SK-N-SH treated with all-trans-retinoic acid at 6 μM for 48 hours (cell line): Measurements from ENCODE around the gene GNAI1.

ENCODE experiments used
- ATAC-seq: fragments of 200-7000 bp; cut with Tn5 transposase; 3 replicates; pipeline ENCODE4 v1.9.1; 2020; ENCODE audit warnings: mild to moderate bottlenecking, moderate library complexity
- ARNTL ChIP-seq: fragments of 450-650 bp; formaldehyde crosslinking; IDR thresholded peaks from 2 replicates; pipeline ENCODE4 v1.5.0; 2020; ENCODE audit warnings: low read depth, mild to moderate bottlenecking, moderate library complexity, borderline replicate concordance
- BACH2 ChIP-seq: fragments of 250-450 bp; sonication (Bioruptor Pico); IDR thresholded peaks from 2 replicates; pipeline ENCODE4 v1.9.0; 2021; ENCODE audit warnings: mild to moderate bottlenecking, borderline replicate concordance
- CSDC2 ChIP-seq: fragments of 250-450 bp; sonication (Bioruptor Pico); IDR thresholded peaks from 2 replicates; pipeline ENCODE4 v1.5.0; 2020; ENCODE audit warnings: mild to moderate bottlenecking, moderate library complexity
- CSRNP3 ChIP-seq: fragments of 250-450 bp; sonication (Bioruptor Pico); IDR thresholded peaks from 2 replicates; pipeline ENCODE4 v1.5.1; 2021; ENCODE audit warnings: mild to moderate bottlenecking, moderate library complexity
- ESRRG ChIP-seq: fragments of 250-450 bp; sonication (Bioruptor Pico); IDR thresholded peaks from 2 replicates; pipeline ENCODE4 v1.6.1; 2021; ENCODE audit warnings: mild to moderate bottlenecking
- GLIS3 ChIP-seq: fragments of 250-450 bp; sonication (Bioruptor Pico); IDR thresholded peaks from 2 replicates; pipeline ENCODE4 v1.5.0; 2020; ENCODE audit warnings: mild to moderate bottlenecking, moderate library complexity
- ISL1 ChIP-seq: fragments of 250-450 bp; sonication (Bioruptor Pico); IDR thresholded peaks from 2 replicates; pipeline ENCODE4 v2.1.2; 2022; ENCODE audit warnings: mild to moderate bottlenecking, moderate library complexity
- OSR1 ChIP-seq: fragments of 250-450 bp; sonication (Bioruptor Pico); IDR thresholded peaks from 2 replicates; pipeline ENCODE4 v1.8.0; 2022; ENCODE audit warnings: moderate library complexity, mild to moderate bottlenecking, inconsistent platforms
- POU6F1 ChIP-seq: fragments of 250-450 bp; sonication (Bioruptor Pico); IDR thresholded peaks from 2 replicates; pipeline ENCODE4 v1.8.0; 2021; ENCODE audit warnings: low read depth, mild to moderate bottlenecking, moderate library complexity, borderline replicate concordance
- PPARA ChIP-seq: fragments of 250-450 bp; sonication (Bioruptor Pico); IDR thresholded peaks from 2 replicates; pipeline ENCODE4 v1.5.0; 2020; ENCODE audit warnings: mild to moderate bottlenecking, borderline replicate concordance
- RARB ChIP-seq: fragments of 250-450 bp; sonication (Bioruptor Pico); IDR thresholded peaks from 2 replicates; pipeline ENCODE4 v1.8.0; 2021; ENCODE audit warnings: mild to moderate bottlenecking, moderate library complexity
- SNAI2 ChIP-seq: fragments of 250-450 bp; sonication (Bioruptor Pico); IDR thresholded peaks from 2 replicates; pipeline ENCODE4 v1.5.0; 2020; ENCODE audit warnings: mild to moderate bottlenecking, moderate library complexity
- TCF4 ChIP-seq: fragments of 250-450 bp; sonication (Bioruptor Pico); IDR thresholded peaks from 2 replicates; pipeline ENCODE4 v1.8.0; 2021; ENCODE audit warnings: mild to moderate bottlenecking, moderate library complexity, borderline replicate concordance
- TOX ChIP-seq: fragments of 250-450 bp; sonication (Bioruptor Pico); IDR thresholded peaks from 2 replicates; pipeline ENCODE4 v1.8.0; 2021; ENCODE audit warnings: mild to moderate bottlenecking, moderate library complexity, borderline replicate concordance
- ZC3H10 ChIP-seq: fragments of 250-450 bp; sonication (Bioruptor Pico); IDR thresholded peaks from 2 replicates; pipeline ENCODE4 v1.5.1; 2021; ENCODE audit warnings: mild to moderate bottlenecking, moderate library complexity
- ZFP3 ChIP-seq: fragments of 250-450 bp; sonication (Bioruptor Pico); IDR thresholded peaks from 2 replicates; pipeline ENCODE4 v1.5.0; 2020; ENCODE audit warnings: mild to moderate bottlenecking, moderate library complexity
- ZFP30 ChIP-seq: fragments of 450-650 bp; formaldehyde crosslinking; IDR thresholded peaks from 2 replicates; pipeline ENCODE4 v1.5.0; 2022; ENCODE audit warnings: mild to moderate bottlenecking, moderate library complexity
- ZNF565 ChIP-seq: fragments of 450-650 bp; formaldehyde crosslinking; conservative IDR thresholded peaks from 2 replicates; pipeline ENCODE4 v1.5.0; 2020; ENCODE audit warnings: low read depth, mild to moderate bottlenecking, moderate library complexity
- ZNF8 ChIP-seq: fragments of 450-650 bp; formaldehyde crosslinking; IDR thresholded peaks from 2 replicates; pipeline ENCODE4 v1.5.0; 2020; ENCODE audit warnings: mild to moderate bottlenecking, moderate library complexity
- TF ChIP-seq, protein P1 (sequence below): fragments of 250-450 bp; sonication (Bioruptor Pico); IDR thresholded peaks from 2 replicates; pipeline ENCODE4 v1.5.1; 2020; ENCODE audit warnings: low read depth, mild to moderate bottlenecking, moderate library complexity
- TF ChIP-seq, protein P2 (sequence below): fragments of 250-450 bp; sonication (Bioruptor Pico); IDR thresholded peaks from 2 replicates; pipeline ENCODE4 v1.8.0; 2020; ENCODE audit warnings: mild to moderate bottlenecking, moderate library complexity, borderline replicate concordance

The GNAI1 gene

DNA sequence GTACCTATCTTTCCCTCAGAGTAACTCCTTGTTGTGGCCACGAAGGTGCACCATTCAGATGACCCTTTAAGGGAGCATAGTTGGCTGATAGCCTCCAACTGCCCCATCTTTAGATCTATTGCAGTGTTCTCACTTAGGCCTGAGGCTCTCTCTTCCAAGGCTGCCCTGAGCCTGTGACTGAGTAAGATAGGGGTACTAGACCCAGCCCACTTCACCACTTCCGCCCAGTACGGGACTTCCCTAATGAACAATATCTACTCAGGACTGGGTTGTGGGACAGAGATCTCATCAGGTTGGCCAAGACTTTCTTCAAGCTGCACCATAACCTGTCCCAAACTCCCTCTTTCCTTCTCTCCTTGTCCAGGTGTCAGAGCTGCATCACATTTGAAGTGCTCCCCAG is 5.7 kb upstream of the GNAI1 start (continued):
- TF ChIP-seq, protein P1, sequence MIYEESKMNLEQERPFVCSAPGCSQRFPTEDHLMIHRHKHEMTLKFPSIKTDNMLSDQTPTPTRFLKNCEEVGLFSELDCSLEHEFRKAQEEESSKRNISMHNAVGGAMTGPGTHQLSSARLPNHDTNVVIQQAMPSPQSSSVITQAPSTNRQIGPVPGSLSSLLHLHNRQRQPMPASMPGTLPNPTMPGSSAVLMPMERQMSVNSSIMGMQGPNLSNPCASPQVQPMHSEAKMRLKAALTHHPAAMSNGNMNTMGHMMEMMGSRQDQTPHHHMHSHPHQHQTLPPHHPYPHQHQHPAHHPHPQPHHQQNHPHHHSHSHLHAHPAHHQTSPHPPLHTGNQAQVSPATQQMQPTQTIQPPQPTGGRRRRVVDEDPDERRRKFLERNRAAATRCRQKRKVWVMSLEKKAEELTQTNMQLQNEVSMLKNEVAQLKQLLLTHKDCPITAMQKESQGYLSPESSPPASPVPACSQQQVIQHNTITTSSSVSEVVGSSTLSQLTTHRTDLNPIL (CRISPR knock-in tag): no peak
- TF ChIP-seq ZNF8 (CRISPR knock-in tag) (no peak), ZC3H10 (no peak), GLIS3 (CRISPR knock-in tag) (no peak), ZFP3 (CRISPR knock-in tag) (no peak), OSR1 (CRISPR knock-in tag) (no peak)
- TF ChIP-seq, all 23 proteins: peak for 0

- ATAC-seq: no peak
- TF ChIP-seq PPARA (CRISPR knock-in tag) (no peak), SNAI2 (CRISPR knock-in tag) (no peak), ZFP30 (no peak), TOX (CRISPR knock-in tag) (no peak), GLIS3 (CRISPR knock-in tag) (no peak), CSRNP3 (CRISPR knock-in tag) (no peak), ESRRG (CRISPR knock-in tag) (no peak), ARNTL (CRISPR knock-in tag) (no peak), ZFP3 (CRISPR knock-in tag) (no peak), ZC3H10 (no peak), ISL1 (no peak), ZNF565 (CRISPR knock-in tag) (no peak), RARB (CRISPR knock-in tag) (no peak), CSDC2 (CRISPR knock-in tag) (no peak), POU6F1 (CRISPR knock-in tag) (no peak)
- TF ChIP-seq, protein P2, sequence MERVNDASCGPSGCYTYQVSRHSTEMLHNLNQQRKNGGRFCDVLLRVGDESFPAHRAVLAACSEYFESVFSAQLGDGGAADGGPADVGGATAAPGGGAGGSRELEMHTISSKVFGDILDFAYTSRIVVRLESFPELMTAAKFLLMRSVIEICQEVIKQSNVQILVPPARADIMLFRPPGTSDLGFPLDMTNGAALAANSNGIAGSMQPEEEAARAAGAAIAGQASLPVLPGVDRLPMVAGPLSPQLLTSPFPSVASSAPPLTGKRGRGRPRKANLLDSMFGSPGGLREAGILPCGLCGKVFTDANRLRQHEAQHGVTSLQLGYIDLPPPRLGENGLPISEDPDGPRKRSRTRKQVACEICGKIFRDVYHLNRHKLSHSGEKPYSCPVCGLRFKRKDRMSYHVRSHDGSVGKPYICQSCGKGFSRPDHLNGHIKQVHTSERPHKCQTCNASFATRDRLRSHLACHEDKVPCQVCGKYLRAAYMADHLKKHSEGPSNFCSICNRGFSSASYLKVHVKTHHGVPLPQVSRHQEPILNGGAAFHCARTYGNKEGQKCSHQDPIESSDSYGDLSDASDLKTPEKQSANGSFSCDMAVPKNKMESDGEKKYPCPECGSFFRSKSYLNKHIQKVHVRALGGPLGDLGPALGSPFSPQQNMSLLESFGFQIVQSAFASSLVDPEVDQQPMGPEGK (CRISPR knock-in tag): no peak
- TF ChIP-seq, protein P1 (CRISPR knock-in tag): no peak
Observed at GRCh38 chr7:80129785-80130184, 4.8 kb upstream of the GNAI1 start.

DNA sequence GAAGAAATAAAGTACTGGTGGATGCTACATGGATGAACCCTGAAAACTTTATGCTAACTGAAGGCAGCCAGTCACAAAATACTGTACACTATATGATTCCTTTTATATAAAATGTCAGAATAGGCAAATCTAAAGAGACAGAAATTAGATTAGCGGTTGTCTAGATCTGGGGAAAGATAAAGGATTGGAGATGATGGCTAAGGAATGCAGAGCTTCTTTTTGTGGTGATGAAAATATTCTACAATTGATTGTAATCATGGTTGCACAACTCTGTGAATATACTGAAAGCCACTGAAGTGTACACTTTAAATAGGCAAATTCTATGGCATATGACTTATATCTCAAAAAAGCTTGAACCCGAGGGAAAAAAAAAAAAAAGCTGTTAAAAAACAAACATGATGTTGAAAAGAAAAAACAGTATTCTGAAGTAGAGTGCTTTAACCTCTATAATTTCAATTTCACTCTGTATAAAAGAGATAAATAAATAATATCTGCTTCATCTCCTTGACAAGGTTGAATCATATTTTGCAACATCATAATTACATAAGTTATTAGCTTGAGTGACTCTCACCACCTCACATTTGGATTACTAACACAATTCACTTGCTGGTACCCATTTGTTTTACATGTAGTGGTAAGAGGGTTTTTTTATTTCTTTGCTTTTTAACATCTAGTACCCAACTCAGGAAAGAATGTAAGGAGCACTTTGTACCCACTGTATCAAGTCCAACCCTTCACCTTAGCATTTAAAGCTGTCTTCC is 2.8 kb upstream of the GNAI1 start:
- ATAC-seq: no peak
- TF ChIP-seq ISL1 (peak; percentile 82), ZNF8 (CRISPR knock-in tag) (no peak)

DNA sequence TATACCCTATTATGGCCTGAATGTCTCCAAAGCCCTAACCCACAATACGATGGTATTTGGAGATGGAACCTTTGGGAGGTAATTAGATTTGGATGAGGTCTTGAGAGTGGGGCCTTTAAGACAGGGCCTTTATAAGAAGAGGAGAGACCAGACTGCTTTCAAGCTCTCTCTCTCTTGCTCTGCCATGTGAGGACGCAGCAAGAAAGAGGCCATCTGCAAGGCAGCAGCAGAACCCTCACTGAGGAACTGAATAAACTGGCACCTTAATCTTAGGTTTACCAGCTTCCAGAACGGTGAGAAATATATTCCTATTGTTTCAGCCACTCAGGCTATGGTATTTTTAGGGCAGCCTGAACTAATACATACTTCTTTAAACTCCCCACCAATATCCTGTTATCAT is 2.0 kb upstream of the GNAI1 start:
- ATAC-seq: no peak
- TF ChIP-seq, protein P2 (CRISPR knock-in tag): no peak
- TF ChIP-seq TOX (CRISPR knock-in tag) (no peak), ZC3H10 (no peak), GLIS3 (CRISPR knock-in tag) (no peak), CSRNP3 (CRISPR knock-in tag) (no peak), ZFP30 (no peak), ISL1 (no peak), CSDC2 (CRISPR knock-in tag) (no peak), ZFP3 (CRISPR knock-in tag) (no peak), BACH2 (no peak), OSR1 (CRISPR knock-in tag) (no peak), SNAI2 (CRISPR knock-in tag) (no peak), ESRRG (CRISPR knock-in tag) (no peak), TCF4 (CRISPR knock-in tag) (no peak)
